Measurements from ENCODE around the gene CHD2. TPM values are rescaled to one million over a fixed set of nuclear protein-coding genes. Genes with fewer than 3 reads are reported as not detected.

The CHD2 gene
- total and polyA plus RNA-seq, 10 of the 15 experiments (the other 5 are each of a cell fraction or from before 2014, with no cell fraction given): 38.1 to 94.7 (median 63.3) TPM

DNA sequence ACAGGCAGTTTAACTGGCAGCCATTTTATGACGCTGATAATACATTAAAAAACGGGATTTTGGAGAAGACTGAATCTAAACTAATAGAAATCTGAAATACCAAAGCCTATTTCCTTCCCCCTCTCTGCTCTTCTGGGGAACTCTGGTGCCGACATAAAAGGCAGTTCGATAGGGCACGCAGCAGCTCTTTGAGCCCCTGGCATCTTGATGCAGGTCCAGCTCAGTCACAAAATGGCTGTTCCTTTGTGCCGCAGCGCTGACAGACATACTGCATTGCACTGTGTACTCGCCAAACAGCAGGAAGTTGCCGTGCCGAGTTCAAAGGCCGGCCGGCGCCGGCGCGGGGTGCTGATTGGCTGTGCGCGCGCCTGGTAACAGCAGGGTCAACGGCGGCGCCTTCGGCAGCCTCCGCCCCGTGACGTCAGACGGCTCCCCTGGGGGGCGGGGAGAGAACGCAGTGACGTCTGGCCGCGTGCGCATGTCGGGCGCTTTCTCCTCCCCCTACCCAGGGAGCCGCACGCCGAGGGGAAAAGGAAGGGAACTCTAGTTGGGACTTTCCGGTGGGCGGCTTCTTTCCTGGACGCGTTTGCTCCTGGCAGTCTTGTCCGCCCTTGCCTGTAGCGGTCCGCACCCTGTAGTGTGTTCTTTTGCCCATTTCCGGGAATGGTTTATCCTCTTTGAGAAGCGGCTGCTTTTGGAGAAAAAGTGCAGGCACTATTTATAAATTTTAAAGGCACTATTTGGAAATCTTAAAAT is 4.0 kb downstream of the CHD2 start (continued):
- TF ChIP-seq, protein P1, sequence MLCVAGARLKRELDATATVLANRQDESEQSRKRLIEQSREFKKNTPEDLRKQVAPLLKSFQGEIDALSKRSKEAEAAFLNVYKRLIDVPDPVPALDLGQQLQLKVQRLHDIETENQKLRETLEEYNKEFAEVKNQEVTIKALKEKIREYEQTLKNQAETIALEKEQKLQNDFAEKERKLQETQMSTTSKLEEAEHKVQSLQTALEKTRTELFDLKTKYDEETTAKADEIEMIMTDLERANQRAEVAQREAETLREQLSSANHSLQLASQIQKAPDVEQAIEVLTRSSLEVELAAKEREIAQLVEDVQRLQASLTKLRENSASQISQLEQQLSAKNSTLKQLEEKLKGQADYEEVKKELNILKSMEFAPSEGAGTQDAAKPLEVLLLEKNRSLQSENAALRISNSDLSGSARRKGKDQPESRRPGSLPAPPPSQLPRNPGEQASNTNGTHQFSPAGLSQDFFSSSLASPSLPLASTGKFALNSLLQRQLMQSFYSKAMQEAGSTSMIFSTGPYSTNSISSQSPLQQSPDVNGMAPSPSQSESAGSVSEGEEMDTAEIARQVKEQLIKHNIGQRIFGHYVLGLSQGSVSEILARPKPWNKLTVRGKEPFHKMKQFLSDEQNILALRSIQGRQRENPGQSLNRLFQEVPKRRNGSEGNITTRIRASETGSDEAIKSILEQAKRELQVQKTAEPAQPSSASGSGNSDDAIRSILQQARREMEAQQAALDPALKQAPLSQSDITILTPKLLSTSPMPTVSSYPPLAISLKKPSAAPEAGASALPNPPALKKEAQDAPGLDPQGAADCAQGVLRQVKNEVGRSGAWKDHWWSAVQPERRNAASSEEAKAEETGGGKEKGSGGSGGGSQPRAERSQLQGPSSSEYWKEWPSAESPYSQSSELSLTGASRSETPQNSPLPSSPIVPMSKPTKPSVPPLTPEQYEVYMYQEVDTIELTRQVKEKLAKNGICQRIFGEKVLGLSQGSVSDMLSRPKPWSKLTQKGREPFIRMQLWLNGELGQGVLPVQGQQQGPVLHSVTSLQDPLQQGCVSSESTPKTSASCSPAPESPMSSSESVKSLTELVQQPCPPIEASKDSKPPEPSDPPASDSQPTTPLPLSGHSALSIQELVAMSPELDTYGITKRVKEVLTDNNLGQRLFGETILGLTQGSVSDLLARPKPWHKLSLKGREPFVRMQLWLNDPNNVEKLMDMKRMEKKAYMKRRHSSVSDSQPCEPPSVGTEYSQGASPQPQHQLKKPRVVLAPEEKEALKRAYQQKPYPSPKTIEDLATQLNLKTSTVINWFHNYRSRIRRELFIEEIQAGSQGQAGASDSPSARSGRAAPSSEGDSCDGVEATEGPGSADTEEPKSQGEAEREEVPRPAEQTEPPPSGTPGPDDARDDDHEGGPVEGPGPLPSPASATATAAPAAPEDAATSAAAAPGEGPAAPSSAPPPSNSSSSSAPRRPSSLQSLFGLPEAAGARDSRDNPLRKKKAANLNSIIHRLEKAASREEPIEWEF (IDR thresholded peaks at IDR 0.05; ENCODE audit: insufficient replicate concordance, low read depth, low read length): no peak
- TF ChIP-seq, protein P2, sequence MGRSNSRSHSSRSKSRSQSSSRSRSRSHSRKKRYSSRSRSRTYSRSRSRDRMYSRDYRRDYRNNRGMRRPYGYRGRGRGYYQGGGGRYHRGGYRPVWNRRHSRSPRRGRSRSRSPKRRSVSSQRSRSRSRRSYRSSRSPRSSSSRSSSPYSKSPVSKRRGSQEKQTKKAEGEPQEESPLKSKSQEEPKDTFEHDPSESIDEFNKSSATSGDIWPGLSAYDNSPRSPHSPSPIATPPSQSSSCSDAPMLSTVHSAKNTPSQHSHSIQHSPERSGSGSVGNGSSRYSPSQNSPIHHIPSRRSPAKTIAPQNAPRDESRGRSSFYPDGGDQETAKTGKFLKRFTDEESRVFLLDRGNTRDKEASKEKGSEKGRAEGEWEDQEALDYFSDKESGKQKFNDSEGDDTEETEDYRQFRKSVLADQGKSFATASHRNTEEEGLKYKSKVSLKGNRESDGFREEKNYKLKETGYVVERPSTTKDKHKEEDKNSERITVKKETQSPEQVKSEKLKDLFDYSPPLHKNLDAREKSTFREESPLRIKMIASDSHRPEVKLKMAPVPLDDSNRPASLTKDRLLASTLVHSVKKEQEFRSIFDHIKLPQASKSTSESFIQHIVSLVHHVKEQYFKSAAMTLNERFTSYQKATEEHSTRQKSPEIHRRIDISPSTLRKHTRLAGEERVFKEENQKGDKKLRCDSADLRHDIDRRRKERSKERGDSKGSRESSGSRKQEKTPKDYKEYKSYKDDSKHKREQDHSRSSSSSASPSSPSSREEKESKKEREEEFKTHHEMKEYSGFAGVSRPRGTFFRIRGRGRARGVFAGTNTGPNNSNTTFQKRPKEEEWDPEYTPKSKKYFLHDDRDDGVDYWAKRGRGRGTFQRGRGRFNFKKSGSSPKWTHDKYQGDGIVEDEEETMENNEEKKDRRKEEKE (IDR thresholded peaks at IDR 0.05): no peak
- TF ChIP-seq KAT2A (conservative IDR thresholded peaks at IDR 0.05; ENCODE audit: control insufficient read depth, low read depth, low read length) (0 out of 2 replicates have a peak, but pooled peaks have one; percentile 18), NR2F1 (conservative IDR thresholded peaks at IDR 0.05) (peak; percentile 90), ZZZ3 (IDR thresholded peaks at IDR 0.05; ENCODE audit: control insufficient read depth, insufficient read length, low read depth) (no peak), MYC (IDR thresholded peaks at IDR 0.05; ENCODE audit: insufficient read depth, insufficient read length, insufficient replicate concordance, low read length, severe bottlenecking) (no peak), ZNF274 (IDR thresholded peaks at IDR 0.05; ENCODE audit: insufficient read depth, insufficient read length) (no peak), E2F4 (IDR thresholded peaks at IDR 0.05; ENCODE audit: low read depth, low read length) (no peak), ATF2 (IDR thresholded peaks at IDR 0.05; ENCODE audit: low read length) (peak; percentile 72; the same call in 1 of the 2 replicates), ZNF592 (IDR thresholded peaks at IDR 0.05) (no peak)
- TF ChIP-seq, protein P3, sequence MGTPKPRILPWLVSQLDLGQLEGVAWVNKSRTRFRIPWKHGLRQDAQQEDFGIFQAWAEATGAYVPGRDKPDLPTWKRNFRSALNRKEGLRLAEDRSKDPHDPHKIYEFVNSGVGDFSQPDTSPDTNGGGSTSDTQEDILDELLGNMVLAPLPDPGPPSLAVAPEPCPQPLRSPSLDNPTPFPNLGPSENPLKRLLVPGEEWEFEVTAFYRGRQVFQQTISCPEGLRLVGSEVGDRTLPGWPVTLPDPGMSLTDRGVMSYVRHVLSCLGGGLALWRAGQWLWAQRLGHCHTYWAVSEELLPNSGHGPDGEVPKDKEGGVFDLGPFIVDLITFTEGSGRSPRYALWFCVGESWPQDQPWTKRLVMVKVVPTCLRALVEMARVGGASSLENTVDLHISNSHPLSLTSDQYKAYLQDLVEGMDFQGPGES (IDR thresholded peaks at IDR 0.05): peak; percentile 50; the same call in 1 of the 2 replicates

Measured in GM12878 (cell line).